SK-N-SH (cell line): ENCODE data around the gene DDX4. TPM values are rescaled to one million over a fixed set of nuclear protein-coding genes. Genes with fewer than 3 reads are reported as not detected.

Experiments
- CTCF ChIA-PET: fragments of 300-600, 350-600 bp; formaldehyde crosslinking; extraction: SDS; loops from one replicate; lab custom pipeline; 2021; lab: Yijun Ruan, JAX
- POLR2A ChIA-PET: fragments of 350-600 bp; sonication (Branson Sonifier 250); formaldehyde crosslinking; extraction: SDS; loops from one replicate; lab custom pipeline; 2020; ENCODE audit warnings: antibody characterized with exemption, inconsistent platforms; lab: Yijun Ruan, JAX
- DNase-seq: peaks from one replicate; pipeline ENCODE4 v3.0.0; 2012
- H2AFZ ChIP-seq: fragments of 200-600 bp; sonication (generic); 2 replicates; pipeline ENCODE4 v1.8.1; 2016; ENCODE audit warnings: antibody characterized with exemption, mild to moderate bottlenecking, low read depth
- H3F3A ChIP-seq: fragments of 200-600 bp; sonication (generic); replicated peaks from 2 replicates; pipeline ENCODE3; 2016; ENCODE audit warnings: antibody characterized with exemption, mild to moderate bottlenecking; ENCODE audit not compliant: insufficient read depth
- H3K27ac ChIP-seq, 2 experiments: fragments of 200-500 bp in 1 of 2; fragments of 200-600 bp in 1 of 2; sonication (Bioruptor generic) in 1 of 2; sonication (generic), shearing (Covaris generic) in 1 of 2; 2 replicates each; pipeline versions ENCODE4 v1.5.1 to v1.6.1; 2014 to 2016; ENCODE audit warnings: low read depth in 2 of 2, inconsistent platforms in 1 of 2, low read length in 1 of 2, mild to moderate bottlenecking in 1 of 2, mixed read lengths in 1 of 2
- H3K27me3 ChIP-seq: fragments of 200-600 bp; sonication (generic), shearing (Covaris generic); 2 replicates; pipeline ENCODE4 v1.6.1; 2016; ENCODE audit warnings: mixed run types; ENCODE audit not compliant: insufficient read depth
- H3K36me3 ChIP-seq, 2 experiments: fragments of 200-500 bp in 1 of 2; fragments of 200-600 bp in 1 of 2; sonication (Bioruptor generic) in 1 of 2; sonication (generic) in 1 of 2; replicated peaks in 1 of 2; 2 replicates each; pipeline versions ENCODE3 to v1.5.1; 2014 to 2016; ENCODE audit warnings: low read length in 1 of 2, mild to moderate bottlenecking in 1 of 2; ENCODE audit not compliant: insufficient read depth in 2 of 2, control insufficient read depth in 1 of 2
- H3K4me1 ChIP-seq, 2 experiments: fragments of 200-500 bp in 1 of 2; fragments of 200-600 bp in 1 of 2; sonication (Bioruptor generic) in 1 of 2; sonication (generic), shearing (Covaris generic) in 1 of 2; 2 replicates each; pipeline versions ENCODE4 v1.5.1 to v1.6.1; 2014 to 2016; ENCODE audit warnings: low read depth in 1 of 2, low read length in 1 of 2, mixed run types in 1 of 2; ENCODE audit not compliant: insufficient read depth in 2 of 2, control insufficient read depth in 1 of 2
- H3K4me2 ChIP-seq: fragments of 200-600 bp; sonication (generic), shearing (Covaris generic); 2 replicates; pipeline ENCODE4 v1.6.1; 2017; ENCODE audit warnings: mixed run types
- H3K4me3 ChIP-seq, 2 experiments: fragments of 200-500 bp in 1 of 2; fragments of 200-600 bp in 1 of 2; sonication (Bioruptor generic) in 1 of 2; sonication (generic), shearing (Covaris generic) in 1 of 2; 2 replicates each; pipeline versions ENCODE4 v1.5.1 to v1.8.1; 2014 to 2016; ENCODE audit warnings: low read depth in 2 of 2, inconsistent platforms in 1 of 2, low read length in 1 of 2, mild to moderate bottlenecking in 1 of 2, mixed read lengths in 1 of 2, moderate library complexity in 1 of 2
- H3K79me2 ChIP-seq: fragments of 200-600 bp; sonication (generic); 2 replicates; pipeline ENCODE4 v1.8.1; 2017; ENCODE audit warnings: mild to moderate bottlenecking; ENCODE audit not compliant: insufficient read depth
- H3K9ac ChIP-seq: fragments of 200-600 bp; sonication (generic); 2 replicates; pipeline ENCODE4 v1.6.1; 2017; ENCODE audit warnings: mixed run types
- H3K9me2 ChIP-seq: fragments of 200-600 bp; sonication (generic); 2 replicates; pipeline ENCODE4 v1.6.1; 2017; ENCODE audit warnings: mixed run types
- H3K9me3 ChIP-seq: fragments of 200-600 bp; sonication (generic); 2 replicates; pipeline ENCODE4 v1.6.1; 2017; ENCODE audit warnings: mixed run types, mild to moderate bottlenecking, moderate library complexity
- H4K20me1 ChIP-seq: fragments of 200-600 bp; sonication (generic); 2 replicates; pipeline ENCODE4 v1.6.1; 2017; ENCODE audit warnings: mild to moderate bottlenecking, mixed run types; ENCODE audit not compliant: insufficient read depth
- CHD2 ChIP-seq: fragments of 150-350 bp; IDR thresholded peaks from 2 replicates; pipeline ENCODE4 v1.6.1; 2018; ENCODE audit warnings: low read length; ENCODE audit not compliant: partially characterized antibody
- EZH2phosphoT487 ChIP-seq: fragments of 200-600 bp; sonication (generic); IDR thresholded peaks from 2 replicates; pipeline ENCODE4 v1.6.1; 2017; ENCODE audit warnings: low read depth, mixed run types, mild to moderate bottlenecking, antibody characterized with exemption, moderate library complexity, borderline replicate concordance
- FOSL2 ChIP-seq: IDR thresholded peaks from 2 replicates; pipeline ENCODE4 v1.4.0; 2012; ENCODE audit warnings: low read depth, mild to moderate bottlenecking, moderate library complexity, borderline replicate concordance
- FOXJ3 ChIP-seq: sonication (generic); formaldehyde crosslinking; IDR thresholded peaks from 2 replicates; pipeline ENCODE4 v1.5.1; 2020; ENCODE audit warnings: mild to moderate bottlenecking, missing genetic modification reagents
- FOXM1 ChIP-seq: IDR thresholded peaks from 2 replicates; pipeline ENCODE4 v1.4.0; 2012; ENCODE audit warnings: low read depth, mild to moderate bottlenecking
- GATA2 ChIP-seq: sonication (generic); formaldehyde crosslinking; IDR thresholded peaks from 2 replicates; pipeline ENCODE4 v1.5.0; 2020; ENCODE audit warnings: mild to moderate bottlenecking, missing genetic modification reagents
- NFIC ChIP-seq: IDR thresholded peaks from 2 replicates; pipeline ENCODE4 v1.4.0; 2012; ENCODE audit warnings: borderline replicate concordance
- POLR2AphosphoS5 ChIP-seq: IDR thresholded peaks from 2 replicates; pipeline ENCODE4 v1.6.1; 2012; ENCODE audit warnings: low read depth, low read length
- RXRA ChIP-seq: IDR thresholded peaks from 2 replicates; pipeline ENCODE4 v1.4.0; 2012; ENCODE audit warnings: low read depth, mild to moderate bottlenecking, borderline replicate concordance
- SIN3A ChIP-seq: IDR thresholded peaks from 2 replicates; pipeline ENCODE4 v1.6.1; 2012; ENCODE audit warnings: low read depth, mild to moderate bottlenecking, low read length, moderate library complexity, borderline replicate concordance
- YY1 ChIP-seq: IDR thresholded peaks from 2 replicates; pipeline ENCODE4 v1.4.0; 2012; ENCODE audit warnings: low read depth, mild to moderate bottlenecking
- WGBS: methylation state at CpG from one replicate; pipeline ENCODE4 v1.1.6; 2017; ENCODE audit warnings: low lambda C conversion rate; 5-methylcytosine and 5-hydroxymethylcytosine counted together
- polyA plus RNA-seq, 3 experiments: library from polyadenylated mRNA; depleted of rRNA; stranded (reverse); fragments of >200 nt; gene quantifications; 2 replicates each; pipeline ENCODE4 v1.2.3, GENCODE V29; 2012
- TF ChIP-seq, protein P1 (sequence below): IDR thresholded peaks from 2 replicates; pipeline ENCODE4 v1.4.0; 2012; ENCODE audit warnings: low read depth
- TF ChIP-seq, protein P2 (sequence below): fragments of 150-350 bp; IDR thresholded peaks from 2 replicates; pipeline ENCODE4 v1.6.1; 2016; ENCODE audit warnings: mild to moderate bottlenecking, low read depth, low read length
- TF ChIP-seq, protein P3 (sequence below): IDR thresholded peaks from 2 replicates; pipeline ENCODE4 v1.6.1; 2012; ENCODE audit warnings: mild to moderate bottlenecking, low read depth, low read length, moderate library complexity

DDX4 gene
- polyA plus RNA-seq, 1 of the 3 experiments (the other 2 are of a cell fraction), result not detected

- Histone ChIP-seq H3K27ac (no peak overlapping the region), H2AFZ (no peak overlapping the region), H3K27me3 (no peaks in the 10 kb centered on the region), H4K20me1 (no peaks in the 10 kb centered on the region), H3K36me3 (no peaks in the 10 kb centered on the region), H3F3A (peaks cover 11% of the 10 kb centered on the region)
- POLR2A ChIA-PET, result no interaction called here
- CTCF ChIA-PET, result no interaction called here
- TF ChIP-seq CHD2 (no peak), FOXM1 (no peak), YY1 (no peak), SIN3A (no peak), POLR2AphosphoS5 (no peak), NFIC (no peak), EZH2phosphoT487 (no peak), FOXJ3 (CRISPR knock-in tag) (no peak), GATA2 (CRISPR knock-in tag) (no peak), RXRA (no peak)
- TF ChIP-seq, protein P1, sequence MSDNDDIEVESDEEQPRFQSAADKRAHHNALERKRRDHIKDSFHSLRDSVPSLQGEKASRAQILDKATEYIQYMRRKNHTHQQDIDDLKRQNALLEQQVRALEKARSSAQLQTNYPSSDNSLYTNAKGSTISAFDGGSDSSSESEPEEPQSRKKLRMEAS, result no peak
- TF ChIP-seq, protein P2, sequence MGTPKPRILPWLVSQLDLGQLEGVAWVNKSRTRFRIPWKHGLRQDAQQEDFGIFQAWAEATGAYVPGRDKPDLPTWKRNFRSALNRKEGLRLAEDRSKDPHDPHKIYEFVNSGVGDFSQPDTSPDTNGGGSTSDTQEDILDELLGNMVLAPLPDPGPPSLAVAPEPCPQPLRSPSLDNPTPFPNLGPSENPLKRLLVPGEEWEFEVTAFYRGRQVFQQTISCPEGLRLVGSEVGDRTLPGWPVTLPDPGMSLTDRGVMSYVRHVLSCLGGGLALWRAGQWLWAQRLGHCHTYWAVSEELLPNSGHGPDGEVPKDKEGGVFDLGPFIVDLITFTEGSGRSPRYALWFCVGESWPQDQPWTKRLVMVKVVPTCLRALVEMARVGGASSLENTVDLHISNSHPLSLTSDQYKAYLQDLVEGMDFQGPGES, result no peak
- TF ChIP-seq, all 33 proteins: peak for 0
- H3K9me3 ChIP-seq, result no peaks in the 10 kb centered on the region
- no peaks in the 10 kb centered on the region for H3K79me2 ChIP-seq
- H3K4me3 ChIP-seq, result no peak overlapping the region
- no peak overlapping the region for H3K4me2 ChIP-seq
- 87% methylated on average over 9 of the region's 9 CpGs for WGBS
- no peaks in the 10 kb centered on the region for H3K9me2 ChIP-seq
- no peak overlapping the region for H3K9ac ChIP-seq
- DNase-seq, result no peak
- peaks cover 0 to 7% of the 10 kb centered on the region in 2 experiments; a peak in 2 of 4 replicates for H3K4me1 ChIP-seq
Measured at GRCh38 chr5:55864606-55865541, 127.0 kb downstream of the DDX4 start.

- H2AFZ ChIP-seq, result no peak overlapping the region
- no peaks in the 10 kb centered on the region for H3K27me3 ChIP-seq
- H3K4me2 ChIP-seq, result no peak overlapping the region
- H3K36me3 ChIP-seq, result no peaks in the 10 kb centered on the region
- H3K4me1 ChIP-seq, result peaks cover 0 to 7% of the 10 kb centered on the region in 2 experiments; a peak in 2 of 4 replicates
- no peak overlapping the region for H3K4me3 ChIP-seq
- TF ChIP-seq FOSL2, result no peak
- TF ChIP-seq, protein P3, sequence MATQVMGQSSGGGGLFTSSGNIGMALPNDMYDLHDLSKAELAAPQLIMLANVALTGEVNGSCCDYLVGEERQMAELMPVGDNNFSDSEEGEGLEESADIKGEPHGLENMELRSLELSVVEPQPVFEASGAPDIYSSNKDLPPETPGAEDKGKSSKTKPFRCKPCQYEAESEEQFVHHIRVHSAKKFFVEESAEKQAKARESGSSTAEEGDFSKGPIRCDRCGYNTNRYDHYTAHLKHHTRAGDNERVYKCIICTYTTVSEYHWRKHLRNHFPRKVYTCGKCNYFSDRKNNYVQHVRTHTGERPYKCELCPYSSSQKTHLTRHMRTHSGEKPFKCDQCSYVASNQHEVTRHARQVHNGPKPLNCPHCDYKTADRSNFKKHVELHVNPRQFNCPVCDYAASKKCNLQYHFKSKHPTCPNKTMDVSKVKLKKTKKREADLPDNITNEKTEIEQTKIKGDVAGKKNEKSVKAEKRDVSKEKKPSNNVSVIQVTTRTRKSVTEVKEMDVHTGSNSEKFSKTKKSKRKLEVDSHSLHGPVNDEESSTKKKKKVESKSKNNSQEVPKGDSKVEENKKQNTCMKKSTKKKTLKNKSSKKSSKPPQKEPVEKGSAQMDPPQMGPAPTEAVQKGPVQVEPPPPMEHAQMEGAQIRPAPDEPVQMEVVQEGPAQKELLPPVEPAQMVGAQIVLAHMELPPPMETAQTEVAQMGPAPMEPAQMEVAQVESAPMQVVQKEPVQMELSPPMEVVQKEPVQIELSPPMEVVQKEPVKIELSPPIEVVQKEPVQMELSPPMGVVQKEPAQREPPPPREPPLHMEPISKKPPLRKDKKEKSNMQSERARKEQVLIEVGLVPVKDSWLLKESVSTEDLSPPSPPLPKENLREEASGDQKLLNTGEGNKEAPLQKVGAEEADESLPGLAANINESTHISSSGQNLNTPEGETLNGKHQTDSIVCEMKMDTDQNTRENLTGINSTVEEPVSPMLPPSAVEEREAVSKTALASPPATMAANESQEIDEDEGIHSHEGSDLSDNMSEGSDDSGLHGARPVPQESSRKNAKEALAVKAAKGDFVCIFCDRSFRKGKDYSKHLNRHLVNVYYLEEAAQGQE, result peak; percentile 92
- peaks cover 11% of the 10 kb centered on the region for H3F3A ChIP-seq
- CTCF ChIA-PET, result no interaction called here
- no peaks in the 10 kb centered on the region for H3K79me2 ChIP-seq
- no peaks in the 10 kb centered on the region for H3K9me2 ChIP-seq
- H3K27ac ChIP-seq, result no peak overlapping the region
- 88% methylated on average over 1 of the region's 3 CpGs for WGBS
- H3K9me3 ChIP-seq, result no peaks in the 10 kb centered on the region
- no peak for DNase-seq
- no peak overlapping the region for H3K9ac ChIP-seq
- POLR2A ChIA-PET, result no interaction called here
- H4K20me1 ChIP-seq, result no peaks in the 10 kb centered on the region
Measured at GRCh38 chr5:55865831-55866230, 128.0 kb downstream of the DDX4 start.
